ENCODE measurements around the gene SH3RF2. TPM values are rescaled to one million over a fixed set of nuclear protein-coding genes. Genes with fewer than 3 reads are reported as not detected.

Gene SH3RF2
- total and polyA plus RNA-seq, 2 donors = 1.0 TPM

DNA sequence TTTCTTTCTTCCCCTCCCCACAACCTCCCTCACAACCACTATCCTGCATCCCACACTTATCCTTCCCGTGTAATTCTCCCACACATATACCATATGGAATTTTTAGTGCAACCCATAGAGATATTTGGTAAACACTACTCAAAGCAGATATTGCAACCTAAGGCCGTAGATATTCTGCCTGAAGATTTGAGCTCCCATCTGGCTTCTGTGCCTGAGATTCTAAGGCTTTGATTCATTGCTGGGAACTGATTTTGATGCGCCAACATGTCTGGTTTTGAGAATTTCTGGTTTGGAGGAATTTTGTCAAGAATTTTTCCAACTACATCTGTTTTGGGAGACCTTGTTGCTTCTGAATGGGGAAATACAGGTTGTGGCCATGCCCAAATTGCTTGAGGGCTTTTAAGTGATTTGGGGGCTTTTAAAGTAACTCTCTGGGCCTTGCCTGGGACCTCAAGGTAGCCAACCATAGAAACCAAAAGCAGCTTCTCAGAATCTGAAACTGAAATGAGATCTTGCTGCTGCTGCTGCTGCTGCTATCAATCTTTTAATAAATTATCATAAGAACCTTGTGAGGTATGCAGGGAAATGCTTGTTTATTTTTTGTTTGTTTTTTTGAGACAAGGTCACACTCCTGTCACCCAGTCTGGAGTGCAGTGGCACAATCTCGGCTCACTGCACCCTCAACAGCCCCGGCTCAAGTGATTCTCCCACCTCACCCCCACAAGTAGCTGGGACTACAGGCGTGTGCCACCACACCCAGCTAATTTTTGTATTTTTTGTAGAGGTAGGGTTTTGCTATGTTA lies 132.8 kb downstream of the SH3RF2 start:
- Histone ChIP-seq H3K27ac (ENCODE audit: low read depth) (no peak overlapping the region), H3K36me3 (ENCODE audit: insufficient read depth) (no peaks in the 10 kb centered on the region), H3K4me1 (ENCODE audit: insufficient read depth) (no peaks in the 10 kb centered on the region), H3K4me3 (ENCODE audit: low read depth, low read length) (no peak overlapping the region)
- DNase-seq (ENCODE audit: extremely low spot score) = no peak
- 86% methylated on average over 6 of the region's 6 CpGs for WGBS

- H3K27ac ChIP-seq (ENCODE audit: low read depth) = no peak overlapping the region
- no peak for DNase-seq (ENCODE audit: extremely low spot score)
- H3K36me3 ChIP-seq (ENCODE audit: insufficient read depth) = no peaks in the 10 kb centered on the region
- 95% methylated on average over 2 of the region's 2 CpGs for WGBS
- no peak overlapping the region for H3K4me3 ChIP-seq (ENCODE audit: low read depth, low read length)
- H3K4me1 ChIP-seq (ENCODE audit: insufficient read depth) = no peaks in the 10 kb centered on the region
Measured at GRCh38 chr5:146069780-146070099, 133.4 kb downstream of the SH3RF2 start.

DNA sequence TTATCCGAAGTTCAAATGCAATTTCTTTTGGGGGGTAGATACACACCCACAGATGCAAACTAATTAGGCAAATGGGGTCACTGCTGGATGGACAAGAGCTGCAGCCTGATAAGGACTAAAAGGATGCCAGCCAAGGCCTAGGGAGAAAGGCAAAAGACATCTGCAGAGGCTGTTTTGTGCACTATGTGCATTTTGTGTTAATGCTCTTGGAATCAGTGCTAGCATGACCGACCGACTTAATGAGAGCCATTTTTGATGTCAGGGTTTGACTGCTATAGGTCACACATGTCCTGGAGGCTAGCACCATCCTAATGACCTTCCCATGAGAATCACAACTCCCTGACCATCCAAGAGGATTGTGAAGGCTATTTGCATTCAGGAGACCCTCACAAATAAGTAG lies 134.4 kb downstream of the SH3RF2 start:
- no peaks in the 10 kb centered on the region for H3K36me3 ChIP-seq (ENCODE audit: insufficient read depth)
- H3K4me3 ChIP-seq (ENCODE audit: low read depth, low read length) = no peak overlapping the region
- 83% methylated on average over 3 of the region's 3 CpGs for WGBS
- no peaks in the 10 kb centered on the region for H3K4me1 ChIP-seq (ENCODE audit: insufficient read depth)
- no peak for DNase-seq (ENCODE audit: extremely low spot score)
- no peak overlapping the region for H3K27ac ChIP-seq (ENCODE audit: low read depth)

- no peaks in the 10 kb centered on the region for H3K36me3 ChIP-seq (ENCODE audit: insufficient read depth)
- H3K4me3 ChIP-seq (ENCODE audit: low read depth, low read length) = no peak overlapping the region
- H3K27ac ChIP-seq (ENCODE audit: low read depth) = no peak overlapping the region
- DNase-seq (ENCODE audit: extremely low spot score) = no peak
- no peaks in the 10 kb centered on the region for H3K4me1 ChIP-seq (ENCODE audit: insufficient read depth)
- WGBS = 59% methylated on average over 4 of the region's 4 CpGs
Measured at GRCh38 chr5:146071171-146071570, 134.8 kb downstream of the SH3RF2 start.

- Histone ChIP-seq H3K36me3 (ENCODE audit: insufficient read depth) (no peaks in the 10 kb centered on the region), H3K27ac (ENCODE audit: low read depth) (no peak overlapping the region), H3K4me1 (ENCODE audit: insufficient read depth) (no peaks in the 10 kb centered on the region), H3K4me3 (ENCODE audit: low read depth, low read length) (no peak overlapping the region)
- WGBS = 80% methylated on average over 2 of the region's 2 CpGs
- DNase-seq (ENCODE audit: extremely low spot score) = no peak
Measured at GRCh38 chr5:146072595-146072994, 136.2 kb downstream of the SH3RF2 start.

GRCh38 chr5:146073239-146073900 lies 137.0 kb downstream of the SH3RF2 start:
- Histone ChIP-seq H3K36me3 (ENCODE audit: insufficient read depth) (no peaks in the 10 kb centered on the region), H3K4me3 (ENCODE audit: low read depth, low read length) (no peak overlapping the region), H3K27ac (ENCODE audit: low read depth) (no peak overlapping the region), H3K4me1 (ENCODE audit: insufficient read depth) (no peaks in the 10 kb centered on the region)
- 34% methylated on average over 9 of the region's 9 CpGs for WGBS
- no peak for DNase-seq (ENCODE audit: extremely low spot score)

GRCh38 chr5:146076028-146076427 lies 139.7 kb downstream of the SH3RF2 start:
- DNase-seq (ENCODE audit: extremely low spot score) = no peak
- no peak overlapping the region for H3K4me3 ChIP-seq (ENCODE audit: low read depth, low read length)
- no peaks in the 10 kb centered on the region for H3K4me1 ChIP-seq (ENCODE audit: insufficient read depth)
- 27% methylated on average over 4 of the region's 4 CpGs for WGBS
- no peak overlapping the region for H3K27ac ChIP-seq (ENCODE audit: low read depth)
- no peaks in the 10 kb centered on the region for H3K36me3 ChIP-seq (ENCODE audit: insufficient read depth)

- Histone ChIP-seq H3K36me3 (ENCODE audit: insufficient read depth) (no peaks in the 10 kb centered on the region), H3K4me1 (ENCODE audit: insufficient read depth) (no peaks in the 10 kb centered on the region), H3K4me3 (ENCODE audit: low read depth, low read length) (no peak overlapping the region), H3K27ac (ENCODE audit: low read depth) (no peak overlapping the region)
- WGBS = 48% methylated on average over 4 of the region's 4 CpGs
- DNase-seq (ENCODE audit: extremely low spot score) = no peak
Measured at GRCh38 chr5:146076455-146076854, 140.1 kb downstream of the SH3RF2 start.

DNA sequence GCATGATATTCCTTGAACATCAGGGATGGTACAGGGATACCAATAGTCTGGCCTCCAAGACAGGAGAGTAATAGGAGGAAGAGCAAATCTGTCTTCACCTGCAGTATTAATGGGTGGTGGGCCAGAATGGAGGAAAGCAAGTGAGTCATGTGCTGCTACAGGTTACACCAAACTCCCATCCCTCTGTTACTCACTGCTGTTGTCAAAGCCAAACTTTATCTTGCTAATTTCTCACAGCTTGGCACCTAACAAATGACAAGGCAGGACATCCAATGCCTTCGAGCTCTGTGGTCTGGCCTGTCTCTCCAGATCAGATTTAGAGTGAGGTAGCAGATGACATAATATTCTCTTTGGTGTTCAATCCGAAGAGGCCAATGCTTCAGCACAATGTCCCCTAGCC lies 142.2 kb downstream of the SH3RF2 start:
- 50% methylated on average over 2 of the region's 2 CpGs for WGBS
- no peak overlapping the region for H3K27ac ChIP-seq (ENCODE audit: low read depth)
- DNase-seq (ENCODE audit: extremely low spot score) = no peak
- H3K4me3 ChIP-seq (ENCODE audit: low read depth, low read length) = no peak overlapping the region
- H3K36me3 ChIP-seq (ENCODE audit: insufficient read depth) = no peaks in the 10 kb centered on the region
- H3K4me1 ChIP-seq (ENCODE audit: insufficient read depth) = no peaks in the 10 kb centered on the region

GRCh38 chr5:146079695-146080373 lies 143.5 kb downstream of the SH3RF2 start:
- H3K4me1 ChIP-seq (ENCODE audit: insufficient read depth) = no peaks in the 10 kb centered on the region
- no peak for DNase-seq (ENCODE audit: extremely low spot score)
- H3K4me3 ChIP-seq (ENCODE audit: low read depth, low read length) = no peak overlapping the region
- H3K27ac ChIP-seq (ENCODE audit: low read depth) = no peak overlapping the region
- H3K36me3 ChIP-seq (ENCODE audit: insufficient read depth) = no peaks in the 10 kb centered on the region
- 64% methylated on average over 7 of the region's 7 CpGs for WGBS

DNA sequence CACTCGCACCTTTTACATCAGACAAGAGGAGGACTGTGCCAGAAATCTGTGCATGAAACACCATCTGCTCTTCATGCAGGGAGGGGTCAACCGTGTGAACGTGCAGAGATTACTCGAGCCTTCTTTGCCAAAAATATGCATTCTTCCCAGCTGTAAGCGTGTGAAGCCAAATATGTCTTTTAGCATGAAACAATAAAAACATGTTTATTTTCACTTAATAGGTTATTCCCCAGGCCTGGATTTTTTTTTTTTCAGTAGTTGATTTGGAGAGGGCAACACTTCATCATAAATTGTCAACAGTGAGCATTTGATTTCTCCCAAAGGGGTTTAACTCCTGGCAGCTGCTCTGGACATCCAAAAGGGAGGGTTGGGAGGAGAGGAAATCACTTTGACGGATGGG lies 145.2 kb downstream of the SH3RF2 start:
- H3K36me3 ChIP-seq (ENCODE audit: insufficient read depth) = no peaks in the 10 kb centered on the region
- DNase-seq (ENCODE audit: extremely low spot score) = peak; percentile 21
- no peak overlapping the region for H3K4me3 ChIP-seq (ENCODE audit: low read depth, low read length)
- 34% methylated on average over 6 of the region's 6 CpGs for WGBS
- no peaks in the 10 kb centered on the region for H3K4me1 ChIP-seq (ENCODE audit: insufficient read depth)
- no peak overlapping the region for H3K27ac ChIP-seq (ENCODE audit: low read depth)

- H3K4me3 ChIP-seq (ENCODE audit: low read depth, low read length) = no peak overlapping the region
- no peaks in the 10 kb centered on the region for H3K4me1 ChIP-seq (ENCODE audit: insufficient read depth)
- DNase-seq (ENCODE audit: extremely low spot score) = no peak
- H3K27ac ChIP-seq (ENCODE audit: low read depth) = no peak overlapping the region
- no peaks in the 10 kb centered on the region for H3K36me3 ChIP-seq (ENCODE audit: insufficient read depth)
- 90% methylated on average over 3 of the region's 3 CpGs for WGBS
Measured at GRCh38 chr5:146082798-146083197, 146.4 kb downstream of the SH3RF2 start.

GRCh38 chr5:146084376-146084775 lies 148.0 kb downstream of the SH3RF2 start:
- WGBS = 98% methylated on average over 4 of the region's 4 CpGs
- no peak for DNase-seq (ENCODE audit: extremely low spot score)
- H3K27ac ChIP-seq (ENCODE audit: low read depth) = no peak overlapping the region

DNA sequence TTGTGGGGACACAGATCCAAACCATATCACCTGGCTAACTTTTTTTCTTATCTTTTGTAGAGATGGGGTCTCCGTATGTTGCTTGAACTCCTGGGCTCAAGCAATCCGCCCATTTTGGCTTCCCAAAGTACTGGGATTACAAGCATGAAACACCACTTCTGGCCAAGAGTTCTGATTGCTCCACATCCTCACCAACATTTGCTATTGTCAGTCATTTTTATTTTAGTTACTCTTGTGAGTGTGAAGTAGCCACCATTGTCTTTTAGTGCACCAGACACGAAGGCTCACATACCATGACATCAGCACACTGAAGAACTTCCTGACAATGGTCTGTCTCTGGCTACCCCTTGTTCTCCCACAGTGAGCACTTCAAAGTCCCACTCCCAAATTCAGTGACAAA lies 151.7 kb downstream of the SH3RF2 start:
- Histone ChIP-seq H3K36me3 (ENCODE audit: insufficient read depth) (no peaks in the 10 kb centered on the region), H3K4me1 (ENCODE audit: insufficient read depth) (no peaks in the 10 kb centered on the region), H3K27ac (ENCODE audit: low read depth) (no peak overlapping the region), H3K4me3 (ENCODE audit: low read depth, low read length) (no peak overlapping the region)
- WGBS = 87% methylated on average over 3 of the region's 3 CpGs
- no peak for DNase-seq (ENCODE audit: extremely low spot score)

More at GRCh38 chr5:146084376-146084775, 148.0 kb downstream of the SH3RF2 start:
- Histone ChIP-seq H3K4me3 (ENCODE audit: low read depth, low read length) (no peak overlapping the region), H3K36me3 (ENCODE audit: insufficient read depth) (no peaks in the 10 kb centered on the region), H3K4me1 (ENCODE audit: insufficient read depth) (no peaks in the 10 kb centered on the region)

All from urinary bladder (tissue), 4 donors.